ENCODE measurements around the gene GPR156. TPM values are rescaled to one million over a fixed set of nuclear protein-coding genes. Genes with fewer than 3 reads are reported as not detected.

GPR156 gene
- total and polyA plus RNA-seq, 2 donors from 2014 or later: 0.17 to 0.50 TPM

GRCh38 chr3:120280566-120280965 lies 4.5 kb downstream of the GPR156 start:
- no peak overlapping the region for H3K27ac ChIP-seq (ENCODE audit: low read depth in 2 of 2, low read length in 2 of 2)
- H3K36me3 ChIP-seq (ENCODE audit: control insufficient read depth in 2 of 3, insufficient read depth in 3 of 3, low read length in 3 of 3): no peaks in the 10 kb centered on the region
- H3K27me3 ChIP-seq (ENCODE audit: control insufficient read depth, insufficient read depth, low read length): no peaks in the 10 kb centered on the region
- no peak for TF ChIP-seq CTCF (IDR thresholded peaks at IDR 0.05; ENCODE audit: borderline replicate concordance, extremely low read depth, insufficient read depth)
- H3K9ac ChIP-seq (ENCODE audit: low read length in 3 of 3): no peak overlapping the region
- H3K4me3 ChIP-seq (ENCODE audit: low read length in 3 of 3): no peak overlapping the region
- no peaks in the 10 kb centered on the region for H3K9me3 ChIP-seq (ENCODE audit: control insufficient read depth in 2 of 3, insufficient read depth in 1 of 3, low read length in 3 of 3)
- no peak for FAIRE-seq
- intact Hi-C loops (cut with DNase I): no loop called here
- H3K4me1 ChIP-seq (ENCODE audit: control insufficient read depth in 2 of 3, insufficient read depth in 2 of 3, low read depth in 1 of 3, low read length in 3 of 3): peaks cover 0 to 4% (median 0%) of the 10 kb centered on the region in 3 donors
- DNase-seq: no peak

GRCh38 chr3:120280026-120280425 lies 5.0 kb downstream of the GPR156 start:
- no peak for TF ChIP-seq CTCF (IDR thresholded peaks at IDR 0.05; ENCODE audit: borderline replicate concordance, extremely low read depth, insufficient read depth)
- Histone ChIP-seq H3K27ac (ENCODE audit: low read depth in 2 of 2, low read length in 2 of 2) (no peak overlapping the region), H3K9ac (ENCODE audit: low read length in 3 of 3) (no peak overlapping the region), H3K9me3 (ENCODE audit: control insufficient read depth in 2 of 3, insufficient read depth in 1 of 3, low read length in 3 of 3) (no peaks in the 10 kb centered on the region), H3K4me3 (ENCODE audit: low read length in 3 of 3) (no peak overlapping the region), H3K36me3 (ENCODE audit: control insufficient read depth in 2 of 3, insufficient read depth in 3 of 3, low read length in 3 of 3) (no peaks in the 10 kb centered on the region), H3K27me3 (ENCODE audit: control insufficient read depth, insufficient read depth, low read length) (no peaks in the 10 kb centered on the region), H3K4me1 (ENCODE audit: control insufficient read depth in 2 of 3, insufficient read depth in 2 of 3, low read depth in 1 of 3, low read length in 3 of 3) (peaks cover 0 to 4% (median 0%) of the 10 kb centered on the region in 3 donors)
- DNase-seq: no peak
- no peak for FAIRE-seq
- intact Hi-C loops (cut with DNase I): no loop called here

DNA sequence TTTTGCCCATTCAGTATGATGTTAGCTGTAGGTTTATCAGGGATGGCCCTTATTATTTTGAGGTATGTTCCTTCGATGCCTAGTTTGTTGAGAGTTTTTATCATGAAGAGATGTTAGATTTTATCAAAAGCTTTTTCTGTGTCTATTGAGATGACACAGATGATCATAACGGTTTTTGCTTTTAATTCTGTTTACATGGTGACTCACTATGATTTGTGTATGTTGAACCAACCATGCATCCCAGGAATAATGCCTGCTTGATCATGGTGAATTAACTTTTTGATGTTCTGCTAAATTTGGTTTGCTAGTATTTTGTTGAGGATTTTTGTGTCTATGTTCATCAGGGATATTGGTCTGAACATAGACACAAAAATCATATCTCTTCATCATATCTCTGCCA lies 8.3 kb downstream of the GPR156 start:
- intact Hi-C loops (cut with DNase I): no loop called here
- TF ChIP-seq CTCF (IDR thresholded peaks at IDR 0.05; ENCODE audit: borderline replicate concordance, extremely low read depth, insufficient read depth): no peak
- H3K9me3 ChIP-seq (ENCODE audit: control insufficient read depth in 2 of 3, insufficient read depth in 1 of 3, low read length in 3 of 3): no peaks in the 10 kb centered on the region
- FAIRE-seq (no peak), DNase-seq (no peak)
- no peaks in the 10 kb centered on the region for H3K36me3 ChIP-seq (ENCODE audit: control insufficient read depth in 2 of 3, insufficient read depth in 3 of 3, low read length in 3 of 3)
- no peak overlapping the region for H3K4me3 ChIP-seq (ENCODE audit: low read length in 3 of 3)
- no peaks in the 10 kb centered on the region for H3K4me1 ChIP-seq (ENCODE audit: control insufficient read depth in 2 of 3, insufficient read depth in 2 of 3, low read depth in 1 of 3, low read length in 3 of 3)
- no peaks in the 10 kb centered on the region for H3K27me3 ChIP-seq (ENCODE audit: control insufficient read depth, insufficient read depth, low read length)
- no peak overlapping the region for H3K27ac ChIP-seq (ENCODE audit: low read depth in 2 of 2, low read length in 2 of 2)
- H3K9ac ChIP-seq (ENCODE audit: low read length in 3 of 3): no peak overlapping the region

GRCh38 chr3:120275618-120276017 lies 9.4 kb downstream of the GPR156 start:
- no peak for FAIRE-seq
- no peak for DNase-seq
- intact Hi-C loops (cut with DNase I): no loop called here
- Histone ChIP-seq H3K9me3 (ENCODE audit: control insufficient read depth in 2 of 3, insufficient read depth in 1 of 3, low read length in 3 of 3) (no peaks in the 10 kb centered on the region), H3K36me3 (ENCODE audit: control insufficient read depth in 2 of 3, insufficient read depth in 3 of 3, low read length in 3 of 3) (no peaks in the 10 kb centered on the region), H3K27ac (ENCODE audit: low read depth in 2 of 2, low read length in 2 of 2) (no peak overlapping the region), H3K4me1 (ENCODE audit: control insufficient read depth in 2 of 3, insufficient read depth in 2 of 3, low read depth in 1 of 3, low read length in 3 of 3) (no peaks in the 10 kb centered on the region), H3K9ac (ENCODE audit: low read length in 3 of 3) (no peak overlapping the region), H3K4me3 (ENCODE audit: low read length in 3 of 3) (no peak overlapping the region), H3K27me3 (ENCODE audit: control insufficient read depth, insufficient read depth, low read length) (no peaks in the 10 kb centered on the region)
- no peak for TF ChIP-seq CTCF (IDR thresholded peaks at IDR 0.05; ENCODE audit: borderline replicate concordance, extremely low read depth, insufficient read depth)

Measured in kidney (tissue), 14 donors.